CD4-positive, alpha-beta T cell treated with Interleukin-2 at 100 ng/mL for 4 hours (primary cell): ENCODE measurements around the gene SMAP2.
A peak's percentile ranks its signal among the peaks of the same experiment; 100 is the strongest.

Experiments
- DNase-seq: peaks from one replicate; pipeline ENCODE4 v3.0.0-alpha.2; 2020; ENCODE audit warnings: low spot score

SMAP2 gene

DNA sequence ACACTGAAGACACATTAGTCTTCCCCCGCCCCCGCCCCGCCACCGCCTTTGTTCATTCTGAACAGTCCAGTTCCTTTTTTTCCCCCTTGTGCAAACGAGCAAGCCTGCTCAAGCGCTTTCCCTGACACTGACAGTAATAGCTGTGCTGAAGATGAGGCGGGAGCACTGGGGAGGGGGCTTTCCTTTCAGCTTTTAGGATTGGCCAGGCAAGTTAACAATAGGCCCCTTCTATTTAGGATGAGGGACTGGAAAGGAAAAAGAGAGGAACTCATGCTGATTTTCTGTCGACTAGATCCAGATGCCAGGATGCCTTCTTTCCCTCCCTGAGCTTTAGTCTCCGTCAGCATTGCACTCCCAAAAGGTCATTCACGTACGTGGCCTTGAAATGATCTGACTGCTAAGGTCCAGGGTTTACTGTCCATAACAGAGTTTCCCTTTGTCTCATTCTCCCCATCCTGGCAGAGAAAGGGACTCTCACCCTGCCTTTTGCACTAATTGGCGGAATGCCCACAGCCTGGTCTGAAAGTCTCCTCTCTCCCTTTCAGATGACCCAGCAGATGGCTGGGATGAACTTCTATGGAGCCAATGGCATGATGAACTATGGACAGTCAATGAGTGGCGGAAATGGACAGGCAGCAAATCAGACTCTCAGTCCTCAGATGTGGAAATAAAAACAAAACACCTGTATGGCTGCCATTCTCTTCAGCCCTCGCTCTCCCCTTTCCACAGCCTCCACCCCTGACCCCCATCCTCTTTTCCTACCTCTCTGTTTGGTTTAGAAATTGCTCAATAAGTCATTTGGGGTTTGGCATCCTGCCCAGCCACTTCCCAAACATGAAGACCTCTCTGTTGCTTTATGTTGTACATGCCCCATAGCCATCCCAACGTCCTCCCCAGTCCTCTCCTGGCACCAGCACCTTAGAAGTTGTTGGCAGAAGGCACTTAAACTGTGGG is 48.2 kb downstream of the SMAP2 start:
- no peak for DNase-seq

DNA sequence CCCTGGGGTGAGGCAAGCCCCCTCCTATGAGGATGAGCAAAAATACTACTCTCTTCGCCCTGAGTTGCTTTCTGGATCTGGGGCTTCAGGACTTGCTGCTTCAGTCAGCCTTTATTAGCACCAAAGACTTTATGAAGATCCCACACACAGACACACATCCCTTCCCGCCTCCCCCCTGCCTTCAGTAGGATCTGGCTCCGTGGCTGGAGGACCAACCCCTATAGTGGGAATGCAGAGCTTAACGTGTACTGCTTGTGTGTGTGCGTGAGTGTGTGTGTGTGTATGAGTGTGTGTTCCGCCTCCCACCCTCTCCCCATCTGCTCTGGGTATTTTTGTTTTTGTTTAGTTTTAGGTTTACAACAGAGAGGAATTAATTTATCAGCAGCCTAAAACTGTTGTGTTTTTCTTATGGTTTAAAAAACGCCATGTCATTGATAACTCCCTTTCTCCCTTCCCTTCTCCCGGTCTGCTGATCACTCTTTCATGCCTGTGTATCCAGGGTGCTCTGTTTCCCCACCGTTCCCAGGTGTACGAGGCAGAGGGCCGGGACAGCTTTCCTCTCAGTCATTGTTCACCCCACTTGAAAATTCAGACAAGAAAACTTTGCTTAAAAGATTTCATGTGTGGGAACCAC is 49.2 kb downstream of the SMAP2 start:
- no peak for DNase-seq

DNA sequence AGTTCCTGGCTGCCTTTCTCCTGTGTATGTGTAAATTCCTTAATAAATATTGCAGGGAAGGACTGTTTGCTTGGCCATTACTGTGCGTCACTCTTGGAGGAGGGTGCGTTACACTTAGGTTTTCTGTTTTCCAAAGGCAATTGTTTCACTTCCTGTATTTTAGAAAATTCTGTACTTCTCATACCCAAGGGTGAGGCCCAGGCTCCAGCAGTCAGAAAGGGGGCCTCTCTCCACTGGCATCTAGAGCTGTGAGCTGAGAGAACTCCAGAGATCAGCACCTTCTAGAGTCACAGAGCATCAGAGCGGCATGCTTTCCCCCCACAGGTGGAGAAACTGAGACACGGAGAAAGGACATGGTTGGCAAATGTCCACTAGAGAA is 49.7 kb downstream of the SMAP2 start:
- DNase-seq: no peak

DNA sequence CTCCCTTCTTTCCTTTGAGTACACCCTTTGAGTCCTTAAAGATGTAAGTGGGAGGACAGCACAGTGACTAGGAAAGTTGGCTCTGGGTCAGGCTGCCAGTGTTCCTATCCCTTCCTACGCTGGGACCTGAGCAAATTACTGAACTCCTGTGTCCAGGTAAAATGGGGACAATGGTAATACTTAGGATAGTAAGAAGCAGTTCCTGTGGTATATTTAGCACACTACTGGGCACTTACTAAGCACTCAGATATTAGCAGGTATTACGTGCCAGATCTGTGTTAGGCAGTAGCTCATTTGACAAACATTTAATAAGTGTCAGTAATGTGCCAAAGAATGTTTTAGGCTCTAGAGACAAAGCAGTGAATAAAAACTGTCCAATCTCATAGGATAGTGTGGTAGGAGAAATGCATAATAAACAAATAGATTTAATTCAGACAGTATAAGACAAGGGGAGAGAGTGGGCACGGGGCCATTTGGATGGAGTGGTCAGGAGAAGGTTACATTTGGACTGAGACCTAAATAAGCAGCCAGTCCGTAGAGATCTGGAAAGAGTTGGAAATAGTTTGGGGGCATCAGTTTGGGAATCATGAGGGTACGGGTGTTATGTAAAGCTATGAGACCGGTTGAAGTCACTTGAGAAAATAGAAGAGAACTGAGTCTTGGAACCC is 50.6 kb downstream of the SMAP2 start:
- no peak for DNase-seq

DNA sequence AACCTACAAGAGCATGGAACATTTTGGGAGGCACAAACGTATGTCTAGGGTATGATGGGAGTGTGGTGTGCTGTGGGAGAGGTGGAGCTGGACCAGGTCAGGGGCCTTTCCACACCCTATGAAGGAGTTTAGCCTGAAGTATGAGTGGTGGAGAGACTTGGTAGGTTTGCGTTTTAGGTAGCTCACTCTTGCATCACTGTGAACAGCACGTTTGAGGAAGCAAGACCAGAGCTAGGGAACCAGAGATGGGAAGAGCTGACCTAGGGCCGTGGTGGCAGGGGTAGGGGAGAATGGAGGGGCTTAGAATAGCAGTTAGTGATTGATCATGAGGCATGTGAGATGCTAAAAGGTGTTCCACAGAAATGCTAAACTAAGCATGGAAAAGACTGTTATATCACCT is 51.7 kb downstream of the SMAP2 start:
- no peak for DNase-seq

DNA sequence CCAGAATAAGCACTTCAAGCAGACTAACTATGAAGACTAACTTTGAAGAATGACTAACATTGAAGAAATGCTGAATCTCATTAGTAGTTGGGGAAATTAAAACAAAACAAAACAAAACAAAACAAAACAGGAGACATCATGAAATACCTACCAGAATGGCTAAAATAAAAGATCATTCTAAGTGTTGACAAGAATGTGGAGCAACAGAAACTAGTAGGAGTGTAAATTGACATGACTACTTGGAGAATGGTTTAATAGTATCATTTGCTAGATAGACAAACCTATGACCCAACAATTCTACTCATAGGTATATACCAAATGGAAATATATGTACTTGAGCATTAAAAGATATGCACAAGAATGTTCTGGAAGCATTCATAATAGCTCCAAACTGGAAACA is 57.9 kb downstream of the SMAP2 start:
- no peak for DNase-seq

DNA sequence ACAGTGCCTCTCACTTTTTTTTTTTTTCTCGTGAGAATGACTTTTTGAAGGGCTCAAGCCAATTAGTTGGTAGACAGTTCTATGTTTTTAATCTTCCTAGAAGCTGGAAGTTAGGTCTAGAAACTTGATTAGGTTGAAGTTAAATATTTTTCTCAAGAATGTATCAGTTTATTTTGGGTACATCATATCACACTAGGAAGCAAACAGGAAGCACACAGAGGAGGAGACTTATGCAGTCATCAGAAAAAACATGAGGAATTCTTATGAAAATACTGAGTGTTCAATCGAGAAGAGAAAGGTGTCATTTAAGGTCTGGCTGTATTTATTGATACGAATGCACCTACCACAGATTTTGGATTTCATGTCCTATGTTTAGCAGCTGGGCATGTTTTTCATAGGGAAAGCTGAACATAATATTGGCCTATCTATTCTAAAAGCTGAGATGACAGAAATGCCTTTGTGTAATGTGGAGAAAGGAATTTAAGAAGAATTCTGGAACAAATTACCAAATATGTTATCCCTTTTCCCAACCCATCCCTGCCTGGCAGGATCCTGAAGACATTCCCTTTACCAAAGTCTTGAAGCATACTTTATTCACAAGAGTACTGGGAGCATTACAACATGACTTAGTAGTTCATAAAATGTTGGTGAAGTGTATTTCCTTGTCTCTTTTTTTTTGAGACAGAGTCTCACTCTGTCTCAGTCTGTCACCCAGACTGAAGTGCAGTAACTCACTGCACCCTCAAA is 59.3 kb downstream of the SMAP2 start:
- no peak for DNase-seq

DNA sequence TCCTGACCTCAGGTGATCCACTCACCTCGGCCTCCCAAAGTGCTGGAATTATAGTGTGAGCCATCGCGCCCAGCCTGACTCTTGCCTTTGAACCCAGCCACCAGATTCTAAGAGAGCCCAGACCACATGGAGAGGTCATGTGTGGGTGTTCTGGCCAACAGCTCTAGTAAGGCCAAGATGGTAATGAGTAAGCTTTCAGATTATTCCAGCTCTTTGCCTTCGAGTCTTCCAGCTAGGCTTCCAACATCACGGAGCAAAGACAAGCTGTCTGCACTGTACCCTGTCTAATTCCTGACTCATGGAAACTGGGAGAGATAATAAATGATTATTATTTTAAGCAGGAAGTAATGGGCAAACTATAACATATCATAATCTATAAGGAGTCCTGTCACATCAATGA is 61.9 kb downstream of the SMAP2 start:
- no peak for DNase-seq

DNA sequence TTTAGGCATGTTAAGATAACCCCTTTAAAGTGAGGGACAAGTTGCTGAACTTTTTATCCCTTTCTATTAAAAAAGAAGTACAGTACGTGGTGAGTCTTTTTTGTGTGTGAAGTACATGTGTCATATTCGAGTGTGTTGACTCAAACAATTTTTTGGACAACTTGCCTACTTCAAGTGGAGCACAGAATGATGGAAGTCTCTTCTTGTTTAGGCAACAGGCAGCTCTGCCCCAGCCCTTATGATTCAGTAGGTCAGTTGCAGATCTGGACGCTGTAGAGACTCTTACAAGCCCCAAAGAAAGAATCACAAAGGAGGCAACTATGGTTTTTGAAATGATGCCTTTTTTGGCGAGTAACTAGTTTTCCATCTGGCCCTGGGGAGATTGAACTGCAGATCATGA is 62.3 kb downstream of the SMAP2 start:
- DNase-seq: no peak

DNA sequence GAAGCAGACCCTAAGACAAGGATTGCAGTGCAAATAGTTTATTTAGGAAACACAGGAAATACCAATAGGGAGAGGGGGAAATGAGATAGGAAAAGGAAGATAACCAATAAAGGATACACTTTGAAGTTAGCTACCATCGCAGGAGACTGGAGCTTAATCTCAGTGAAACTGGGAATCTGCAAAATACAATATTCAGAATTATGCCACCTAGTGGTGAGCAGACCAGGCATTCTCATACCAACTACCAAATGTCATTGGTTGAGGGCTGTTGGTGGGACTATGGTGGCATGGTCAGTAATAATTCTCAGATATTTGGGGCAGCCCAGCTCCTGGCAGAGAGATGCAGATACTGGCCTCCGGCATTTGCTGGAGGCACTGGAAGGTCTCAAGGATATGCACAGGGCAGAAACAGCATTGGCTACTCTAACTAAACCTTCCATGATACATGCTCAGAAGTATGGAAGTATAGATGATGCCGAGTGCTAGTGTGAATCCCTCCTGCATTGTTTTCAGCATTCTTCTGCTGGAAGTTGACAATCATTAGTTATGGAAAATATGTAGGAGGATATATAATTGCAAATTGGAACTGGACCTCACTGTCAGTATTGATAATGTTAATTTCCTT is 65.0 kb downstream of the SMAP2 start:
- DNase-seq: peak; percentile 45

DNA sequence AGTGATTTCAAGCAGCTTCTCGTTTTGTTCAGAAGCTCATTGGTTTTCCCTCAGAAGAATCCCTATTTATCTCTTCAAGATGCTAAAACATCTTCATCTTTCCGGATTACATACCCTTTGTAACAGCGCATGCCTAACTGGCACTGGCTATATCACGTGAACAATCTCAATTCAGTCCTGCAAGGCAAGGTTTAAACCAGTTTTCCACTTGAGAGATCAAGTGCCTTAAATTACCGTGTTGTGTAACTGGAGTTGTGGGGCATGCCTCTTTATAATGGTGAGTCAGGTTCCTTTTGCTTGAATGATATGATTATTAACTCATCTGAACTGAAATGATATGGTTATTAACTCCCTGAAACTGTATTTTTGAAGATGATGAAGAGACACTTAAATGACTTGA is 65.7 kb downstream of the SMAP2 start:
- DNase-seq: no peak

DNA sequence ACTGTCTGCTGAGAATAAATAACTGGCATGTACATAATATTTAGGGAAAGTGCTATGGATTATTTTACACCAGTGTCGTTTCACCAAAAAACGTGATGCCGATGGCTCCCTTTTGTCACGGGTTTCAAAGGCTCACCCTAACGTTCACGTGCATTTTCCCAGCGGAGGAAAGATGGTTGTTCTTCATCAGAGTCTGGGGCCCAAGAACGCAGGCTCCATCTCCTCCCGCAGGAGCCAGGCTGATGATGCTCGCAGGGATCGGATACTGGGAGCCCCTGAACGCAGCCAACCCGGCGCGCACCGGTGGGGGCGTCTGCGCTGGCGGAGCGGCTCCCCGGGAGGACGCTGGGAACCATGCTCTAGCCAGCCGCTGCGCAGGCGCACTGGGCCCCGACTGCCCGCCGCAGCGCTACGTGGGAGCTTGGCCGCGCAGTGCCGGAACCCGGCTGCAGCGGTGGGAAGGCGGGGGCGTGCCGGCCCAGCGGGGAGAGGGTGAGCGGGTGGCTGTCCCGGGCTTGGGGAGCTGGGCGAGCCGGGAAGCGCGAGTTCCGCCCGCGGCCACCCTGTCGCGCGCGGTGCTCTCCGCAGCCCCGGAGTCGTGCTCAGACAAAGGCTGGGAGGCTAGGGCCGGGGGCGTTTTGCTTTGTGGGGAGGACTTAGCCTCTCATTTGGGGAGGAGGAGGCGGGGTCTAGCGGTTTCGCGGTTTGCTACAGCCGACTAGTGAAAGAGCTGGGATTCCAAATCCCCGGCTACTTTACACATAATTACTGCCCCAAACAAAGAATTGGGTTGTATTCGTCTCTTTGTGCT is 76.4 kb downstream of the SMAP2 start, which contains the start of gene ZFP69B:
ZFP69B (plus strand) TSS at position 793 of the 811 bp plus-strand sequence. CDS start 486 bp downstream, outside the sequence.
- DNase-seq: peak; percentile 86

DNA sequence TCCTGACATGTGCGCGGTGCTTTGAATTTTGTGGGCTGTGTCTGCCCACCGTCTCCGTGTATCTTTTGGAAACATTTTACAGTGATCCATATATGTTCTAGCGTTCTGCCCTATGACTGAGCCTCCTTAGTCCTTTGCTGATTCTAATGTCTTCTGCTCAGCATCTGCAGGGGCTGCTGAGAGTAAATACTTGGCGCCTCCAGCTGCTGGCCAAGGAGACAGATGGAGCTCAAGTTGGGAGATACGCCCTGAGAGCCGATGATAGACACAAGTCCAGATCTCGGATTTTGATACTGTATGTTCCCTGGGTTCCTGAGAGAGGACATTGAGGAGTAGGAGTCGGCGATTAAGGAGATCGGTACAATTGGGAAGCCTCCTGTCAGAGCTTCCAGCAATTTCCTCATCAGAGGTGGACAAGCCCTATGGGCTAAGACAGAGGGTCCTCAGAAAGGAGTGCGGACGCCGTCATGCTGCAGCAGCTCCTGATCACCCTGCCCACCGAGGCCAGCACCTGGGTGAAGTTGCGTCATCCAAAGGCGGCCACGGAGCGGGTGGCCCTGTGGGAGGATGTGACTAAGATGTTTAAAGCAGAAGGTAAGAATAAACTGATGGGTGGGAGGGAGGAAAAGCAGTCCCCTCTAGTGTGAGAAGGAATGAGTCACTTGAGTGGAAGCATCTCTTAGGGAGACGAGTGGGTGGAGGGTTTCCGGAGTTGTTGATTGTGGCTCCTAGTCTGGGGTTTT is 77.1 kb downstream of the SMAP2 start:
- DNase-seq: peak; percentile 90

DNA sequence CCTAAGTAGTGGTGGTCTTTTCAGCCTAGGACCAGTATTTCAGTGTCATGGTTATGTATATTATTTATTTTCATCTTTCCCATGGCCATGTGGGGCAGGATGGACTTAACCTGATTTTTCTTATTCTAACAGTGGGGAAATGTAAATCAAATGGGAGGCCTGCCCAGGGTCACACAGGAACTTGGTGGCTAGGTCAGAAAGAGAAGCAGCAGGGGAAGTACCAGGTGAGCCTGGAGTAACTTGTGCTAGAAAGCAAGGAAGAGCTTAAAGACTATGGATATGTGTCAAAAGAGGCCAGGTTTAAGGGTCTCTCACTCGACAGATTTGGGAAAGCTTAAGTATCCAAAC is 77.7 kb downstream of the SMAP2 start:
- DNase-seq: no peak

DNA sequence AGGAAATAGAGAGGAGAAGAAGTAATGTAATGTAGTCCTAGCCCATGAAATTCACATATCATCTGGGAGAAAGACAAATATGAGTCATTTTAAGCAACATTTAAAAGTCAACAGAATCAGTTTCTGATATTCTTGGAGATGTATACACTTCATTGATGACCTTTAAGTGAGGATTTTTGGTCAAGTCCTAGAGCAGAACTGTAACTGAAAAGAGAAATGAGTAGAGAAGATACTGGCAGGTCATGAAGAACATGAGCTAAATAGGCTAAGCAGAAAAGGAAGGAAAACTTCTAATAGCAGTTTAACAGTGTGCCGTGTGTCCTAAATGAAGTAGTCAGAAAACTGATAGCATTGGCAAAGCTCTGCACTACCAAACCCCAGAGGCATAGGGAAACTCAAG is 81.3 kb downstream of the SMAP2 start:
- no peak for DNase-seq

DNA sequence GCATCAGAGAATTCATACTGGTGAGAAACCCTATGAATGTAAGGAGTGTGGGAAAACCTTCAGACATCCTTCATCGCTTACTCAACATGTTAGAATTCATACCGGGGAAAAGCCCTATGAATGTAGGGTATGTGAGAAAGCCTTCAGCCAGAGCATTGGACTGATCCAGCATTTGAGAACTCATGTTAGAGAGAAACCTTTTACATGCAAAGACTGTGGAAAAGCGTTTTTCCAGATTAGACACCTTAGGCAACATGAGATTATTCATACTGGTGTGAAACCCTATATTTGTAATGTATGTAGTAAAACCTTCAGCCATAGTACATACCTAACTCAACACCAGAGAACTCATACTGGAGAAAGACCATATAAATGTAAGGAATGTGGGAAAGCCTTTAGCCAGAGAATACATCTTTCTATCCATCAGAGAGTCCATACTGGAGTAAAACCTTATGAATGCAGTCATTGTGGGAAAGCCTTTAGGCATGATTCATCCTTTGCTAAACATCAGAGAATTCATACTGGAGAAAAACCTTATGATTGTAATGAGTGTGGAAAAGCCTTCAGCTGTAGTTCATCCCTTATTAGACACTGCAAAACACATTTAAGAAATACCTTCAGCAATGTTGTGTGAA is 89.5 kb downstream of the SMAP2 start:
- no peak for DNase-seq

DNA sequence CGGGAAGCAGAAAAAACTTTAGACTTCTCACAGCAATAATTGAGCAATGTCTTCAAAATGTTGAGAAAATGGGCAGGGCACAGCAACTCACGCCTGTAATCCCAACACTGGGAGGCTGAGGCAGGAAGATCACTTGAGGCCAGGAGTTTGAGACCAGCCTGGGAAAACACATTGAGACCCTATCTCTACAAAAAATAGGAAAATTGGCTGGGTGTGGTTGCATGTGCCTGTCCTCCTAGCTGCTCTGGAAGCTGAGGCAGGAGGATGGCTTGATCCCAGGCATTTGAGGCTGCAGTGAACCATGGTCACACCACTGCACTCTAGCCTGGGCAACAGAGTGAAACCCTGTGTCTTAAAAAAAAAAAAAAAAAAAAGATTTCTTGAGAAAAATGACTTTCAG is 95.8 kb downstream of the SMAP2 start:
- DNase-seq: no peak
